ENCODE results near the gene GADL1.

Gene GADL1

DNA sequence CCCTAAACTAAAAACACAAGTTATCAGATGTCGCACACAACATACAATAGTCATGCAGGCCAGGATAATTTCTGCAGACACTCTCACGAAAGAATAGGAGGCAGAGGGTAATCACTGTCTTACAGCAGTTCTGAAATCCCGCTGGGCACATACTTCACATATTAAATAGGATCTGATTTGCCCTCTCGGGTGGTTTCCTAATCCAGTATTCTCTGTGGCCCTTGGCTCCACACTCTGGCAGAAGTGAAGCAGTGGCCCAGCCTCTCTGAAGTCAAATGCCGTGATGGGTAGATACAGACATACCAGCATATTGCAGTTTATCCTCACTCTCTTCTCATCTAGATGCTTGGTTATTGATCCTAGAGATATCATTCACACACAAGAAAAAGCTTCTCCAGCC is 19.0 kb downstream of the GADL1 start:
- Histone ChIP-seq H3K9me3 (no peaks in the 10 kb centered on the region), H3K36me3 (no peaks in the 10 kb centered on the region), H3K27ac (no peak overlapping the region), H3K4me1 (peaks cover 0 to 13% (median 2%) of the 10 kb centered on the region in 4 donors), H3K4me3 (no peak overlapping the region), H3K27me3 (no peaks in the 10 kb centered on the region)
- no peak for DNase-seq
- TF ChIP-seq, protein P1, sequence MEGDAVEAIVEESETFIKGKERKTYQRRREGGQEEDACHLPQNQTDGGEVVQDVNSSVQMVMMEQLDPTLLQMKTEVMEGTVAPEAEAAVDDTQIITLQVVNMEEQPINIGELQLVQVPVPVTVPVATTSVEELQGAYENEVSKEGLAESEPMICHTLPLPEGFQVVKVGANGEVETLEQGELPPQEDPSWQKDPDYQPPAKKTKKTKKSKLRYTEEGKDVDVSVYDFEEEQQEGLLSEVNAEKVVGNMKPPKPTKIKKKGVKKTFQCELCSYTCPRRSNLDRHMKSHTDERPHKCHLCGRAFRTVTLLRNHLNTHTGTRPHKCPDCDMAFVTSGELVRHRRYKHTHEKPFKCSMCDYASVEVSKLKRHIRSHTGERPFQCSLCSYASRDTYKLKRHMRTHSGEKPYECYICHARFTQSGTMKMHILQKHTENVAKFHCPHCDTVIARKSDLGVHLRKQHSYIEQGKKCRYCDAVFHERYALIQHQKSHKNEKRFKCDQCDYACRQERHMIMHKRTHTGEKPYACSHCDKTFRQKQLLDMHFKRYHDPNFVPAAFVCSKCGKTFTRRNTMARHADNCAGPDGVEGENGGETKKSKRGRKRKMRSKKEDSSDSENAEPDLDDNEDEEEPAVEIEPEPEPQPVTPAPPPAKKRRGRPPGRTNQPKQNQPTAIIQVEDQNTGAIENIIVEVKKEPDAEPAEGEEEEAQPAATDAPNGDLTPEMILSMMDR (IDR thresholded peaks at IDR 0.05): no peak
- intact Hi-C loops (cut with DNase I; ENCODE audit: low total_unique reads): no loop called here

DNA sequence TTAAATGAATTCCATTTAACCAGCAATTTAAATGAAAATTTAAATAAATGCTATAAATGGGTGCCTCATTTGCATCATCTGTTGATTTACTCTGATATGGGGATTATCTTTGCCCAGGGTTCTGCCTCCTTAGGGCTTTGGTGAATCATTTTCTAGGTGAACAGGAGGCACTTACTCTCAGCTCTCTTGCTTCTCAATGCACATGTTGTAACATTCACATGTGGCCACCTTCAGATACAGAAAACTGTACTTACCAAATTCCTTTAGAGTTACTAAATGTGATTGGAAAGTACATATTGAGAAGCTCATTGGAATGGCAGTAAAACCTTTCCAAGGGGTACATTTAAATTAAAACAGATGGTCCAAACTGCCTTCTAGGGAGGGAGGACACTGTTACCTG is 20.8 kb downstream of the GADL1 start:
- no peaks in the 10 kb centered on the region for H3K27me3 ChIP-seq
- H3K9me3 ChIP-seq: no peaks in the 10 kb centered on the region
- H3K4me3 ChIP-seq: no peak overlapping the region
- H3K36me3 ChIP-seq: no peaks in the 10 kb centered on the region
- H3K4me1 ChIP-seq: peaks cover 0 to 13% (median 2%) of the 10 kb centered on the region in 4 donors
- H3K27ac ChIP-seq: no peak overlapping the region
- intact Hi-C loops (cut with DNase I; ENCODE audit: low total_unique reads): no loop called here
- no peak for DNase-seq
- TF ChIP-seq, protein P1 (IDR thresholded peaks at IDR 0.05): no peak

DNA sequence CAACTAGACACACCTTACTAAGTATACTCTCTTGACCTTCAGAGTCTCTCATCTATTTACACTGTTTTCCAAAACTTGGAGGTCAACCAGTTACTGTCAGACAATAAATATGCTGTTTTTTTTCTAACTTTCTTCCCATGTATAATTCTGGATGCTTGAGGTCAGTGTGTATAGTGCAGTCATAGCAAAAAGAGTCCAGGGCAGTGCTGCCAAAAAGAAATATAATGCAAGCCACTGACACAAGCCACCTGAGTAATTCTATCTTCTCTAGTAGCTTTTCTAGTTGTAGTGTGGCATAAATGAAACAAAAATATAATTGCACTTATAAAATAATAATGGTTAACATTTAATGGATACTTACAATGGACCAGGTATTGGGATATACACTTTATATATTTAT is 21.6 kb downstream of the GADL1 start:
- TF ChIP-seq, protein P1 (IDR thresholded peaks at IDR 0.05): no peak
- H3K4me3 ChIP-seq: no peak overlapping the region
- DNase-seq: no peak
- no peak overlapping the region for H3K27ac ChIP-seq
- no peaks in the 10 kb centered on the region for H3K9me3 ChIP-seq
- no peaks in the 10 kb centered on the region for H3K36me3 ChIP-seq
- no peaks in the 10 kb centered on the region for H3K27me3 ChIP-seq
- peaks cover 0 to 13% (median 2%) of the 10 kb centered on the region in 4 donors for H3K4me1 ChIP-seq
- intact Hi-C loops (cut with DNase I; ENCODE audit: low total_unique reads): no loop called here

DNA sequence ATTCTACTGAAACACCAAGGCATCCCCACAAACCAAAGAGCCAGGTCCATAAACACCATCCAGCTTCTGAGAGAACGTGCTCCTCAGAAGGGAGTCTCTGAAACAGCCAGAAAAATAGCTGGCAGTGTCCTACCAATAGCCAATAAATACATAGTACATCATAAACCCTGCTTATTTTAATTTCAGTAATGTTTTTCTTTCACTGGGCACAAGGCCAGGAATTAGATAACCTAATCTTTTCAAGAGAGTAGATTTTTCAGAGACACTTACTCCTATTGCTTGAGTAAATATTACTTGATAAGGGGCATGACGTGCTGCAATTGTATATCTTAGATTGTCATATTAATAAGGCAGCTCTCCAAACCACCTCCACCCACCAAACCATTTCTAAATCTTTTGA is 22.7 kb downstream of the GADL1 start:
- Histone ChIP-seq H3K27me3 (no peaks in the 10 kb centered on the region), H3K9me3 (no peaks in the 10 kb centered on the region), H3K4me1 (peaks cover 0 to 15% (median 2%) of the 10 kb centered on the region in 4 donors), H3K4me3 (no peak overlapping the region), H3K27ac (no peak overlapping the region), H3K36me3 (no peaks in the 10 kb centered on the region)
- intact Hi-C loops (cut with DNase I; ENCODE audit: low total_unique reads): no loop called here
- DNase-seq: no peak
- TF ChIP-seq, protein P1 (IDR thresholded peaks at IDR 0.05): no peak

DNA sequence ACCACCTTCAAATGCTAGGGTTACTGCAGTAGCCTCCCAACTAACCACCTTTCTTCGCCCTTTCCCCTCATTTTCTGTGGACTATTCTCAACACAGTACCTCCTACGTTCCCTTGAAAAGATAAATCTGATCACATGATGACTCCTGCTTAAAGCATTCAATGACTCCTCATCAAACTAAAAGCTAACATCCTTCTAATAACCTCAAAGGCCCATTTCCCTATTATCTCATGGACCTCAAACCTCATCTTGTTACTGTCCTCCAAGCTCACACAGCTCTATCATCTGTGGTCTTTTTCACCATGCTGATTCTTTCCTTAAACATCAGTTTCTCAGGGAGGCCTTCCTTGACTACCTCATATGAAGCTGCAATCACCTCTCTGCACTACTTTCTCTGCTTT is 29.6 kb downstream of the GADL1 start:
- H3K27me3 ChIP-seq: no peaks in the 10 kb centered on the region
- intact Hi-C loops (cut with DNase I; ENCODE audit: low total_unique reads): no loop called here
- H3K27ac ChIP-seq: no peak overlapping the region
- TF ChIP-seq, protein P1 (IDR thresholded peaks at IDR 0.05): no peak
- no peak for DNase-seq
- H3K4me3 ChIP-seq: no peak overlapping the region
- H3K36me3 ChIP-seq: no peaks in the 10 kb centered on the region
- peaks cover 0 to 15% (median 0%) of the 10 kb centered on the region in 4 donors for H3K4me1 ChIP-seq
- no peaks in the 10 kb centered on the region for H3K9me3 ChIP-seq

DNA sequence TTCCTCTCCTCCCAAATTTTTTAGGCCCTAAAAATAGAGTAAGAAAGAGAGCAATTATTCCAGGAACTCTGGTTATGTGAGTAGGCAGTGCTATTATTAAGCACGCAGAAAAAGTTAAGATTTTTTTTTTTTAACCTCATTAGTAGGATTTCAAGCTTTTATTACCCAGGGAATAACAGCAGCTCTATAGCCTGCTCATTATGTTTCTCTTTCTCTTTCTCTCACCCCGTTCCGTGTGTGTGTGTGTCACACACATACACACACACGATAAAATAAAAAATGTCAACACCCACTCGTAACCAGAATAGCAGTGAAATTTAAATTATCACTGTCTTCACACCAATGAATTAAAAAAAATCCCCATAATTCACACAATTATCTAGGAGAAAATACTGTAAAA is 30.3 kb downstream of the GADL1 start:
- Histone ChIP-seq H3K27me3 (no peaks in the 10 kb centered on the region), H3K4me1 (peaks cover 0 to 15% (median 0%) of the 10 kb centered on the region in 4 donors), H3K9me3 (no peaks in the 10 kb centered on the region), H3K36me3 (no peaks in the 10 kb centered on the region), H3K4me3 (no peak overlapping the region), H3K27ac (no peak overlapping the region)
- TF ChIP-seq, protein P1 (IDR thresholded peaks at IDR 0.05): no peak
- no peak for DNase-seq
- intact Hi-C loops (cut with DNase I; ENCODE audit: low total_unique reads): no loop called here

Measured in tibial artery (tissue), 4 donors.